ENCODE results near the gene PAPPA2.

The PAPPA2 gene

DNA sequence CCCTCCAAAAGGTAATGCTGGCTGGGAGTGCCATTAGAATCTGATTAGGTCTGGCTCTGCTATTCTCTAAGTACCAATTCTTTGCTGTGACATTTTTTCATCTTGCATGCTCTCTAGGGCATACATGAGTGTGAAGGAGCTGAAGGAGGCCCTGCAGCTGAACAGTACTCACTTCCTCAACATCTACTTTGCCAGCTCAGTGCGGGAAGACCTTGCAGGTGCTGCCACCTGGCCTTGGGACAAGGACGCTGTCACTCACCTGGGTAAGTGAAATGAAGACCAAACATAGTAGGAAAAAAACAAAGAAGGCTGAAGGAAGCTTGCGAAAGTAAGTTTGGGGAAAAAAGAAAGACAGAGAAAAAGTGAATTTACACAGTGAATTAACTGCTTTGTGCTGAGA, 207.9 kb downstream of the PAPPA2 start:
- no peak overlapping the region for H3K4me3 ChIP-seq (ENCODE audit: low read depth, low read length)
- peak; percentile 18 for DNase-seq (ENCODE audit: low read depth)
- TF ChIP-seq, protein P1, sequence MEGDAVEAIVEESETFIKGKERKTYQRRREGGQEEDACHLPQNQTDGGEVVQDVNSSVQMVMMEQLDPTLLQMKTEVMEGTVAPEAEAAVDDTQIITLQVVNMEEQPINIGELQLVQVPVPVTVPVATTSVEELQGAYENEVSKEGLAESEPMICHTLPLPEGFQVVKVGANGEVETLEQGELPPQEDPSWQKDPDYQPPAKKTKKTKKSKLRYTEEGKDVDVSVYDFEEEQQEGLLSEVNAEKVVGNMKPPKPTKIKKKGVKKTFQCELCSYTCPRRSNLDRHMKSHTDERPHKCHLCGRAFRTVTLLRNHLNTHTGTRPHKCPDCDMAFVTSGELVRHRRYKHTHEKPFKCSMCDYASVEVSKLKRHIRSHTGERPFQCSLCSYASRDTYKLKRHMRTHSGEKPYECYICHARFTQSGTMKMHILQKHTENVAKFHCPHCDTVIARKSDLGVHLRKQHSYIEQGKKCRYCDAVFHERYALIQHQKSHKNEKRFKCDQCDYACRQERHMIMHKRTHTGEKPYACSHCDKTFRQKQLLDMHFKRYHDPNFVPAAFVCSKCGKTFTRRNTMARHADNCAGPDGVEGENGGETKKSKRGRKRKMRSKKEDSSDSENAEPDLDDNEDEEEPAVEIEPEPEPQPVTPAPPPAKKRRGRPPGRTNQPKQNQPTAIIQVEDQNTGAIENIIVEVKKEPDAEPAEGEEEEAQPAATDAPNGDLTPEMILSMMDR (IDR thresholded peaks at IDR 0.05; ENCODE audit: control insufficient read depth, extremely low read depth, insufficient read depth), result peak; percentile 52

DNA sequence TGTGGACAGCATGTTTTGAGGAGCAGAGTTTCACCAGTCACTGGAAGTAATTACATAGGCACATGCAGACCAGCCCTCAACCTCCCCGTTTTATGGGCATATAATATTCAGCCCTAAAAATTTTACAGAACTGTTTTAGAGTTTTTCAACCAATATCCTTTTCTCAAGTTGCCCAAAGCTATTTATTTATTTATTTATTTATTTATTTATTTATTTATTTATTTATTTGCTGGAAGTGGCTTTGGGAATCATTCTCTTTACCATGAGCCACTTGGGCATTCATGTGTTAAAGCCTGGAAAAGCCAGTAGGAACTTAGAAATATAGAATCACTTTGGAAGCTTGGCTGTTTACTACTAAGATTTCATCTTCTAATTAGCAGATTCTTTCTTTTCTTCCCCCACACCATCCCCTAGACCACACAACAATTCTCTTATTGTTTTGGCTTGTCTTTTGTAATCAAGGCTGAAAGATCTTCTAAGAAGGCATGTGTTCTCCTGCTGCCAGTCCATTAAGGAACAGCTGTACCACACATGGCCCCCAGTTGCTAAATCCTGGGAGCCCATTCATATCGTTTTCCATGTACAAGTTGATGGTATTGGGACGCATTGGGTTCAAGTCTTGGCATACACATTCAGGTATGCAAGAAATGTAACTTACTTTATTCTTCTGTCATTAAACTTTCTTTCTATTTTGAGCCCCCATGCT, 220.0 kb downstream of the PAPPA2 start:
- TF ChIP-seq, protein P1 (IDR thresholded peaks at IDR 0.05; ENCODE audit: control insufficient read depth, extremely low read depth, insufficient read depth), result no peak
- no peak for DNase-seq (ENCODE audit: low read depth)
- no peak overlapping the region for H3K4me3 ChIP-seq (ENCODE audit: low read depth, low read length)

DNA sequence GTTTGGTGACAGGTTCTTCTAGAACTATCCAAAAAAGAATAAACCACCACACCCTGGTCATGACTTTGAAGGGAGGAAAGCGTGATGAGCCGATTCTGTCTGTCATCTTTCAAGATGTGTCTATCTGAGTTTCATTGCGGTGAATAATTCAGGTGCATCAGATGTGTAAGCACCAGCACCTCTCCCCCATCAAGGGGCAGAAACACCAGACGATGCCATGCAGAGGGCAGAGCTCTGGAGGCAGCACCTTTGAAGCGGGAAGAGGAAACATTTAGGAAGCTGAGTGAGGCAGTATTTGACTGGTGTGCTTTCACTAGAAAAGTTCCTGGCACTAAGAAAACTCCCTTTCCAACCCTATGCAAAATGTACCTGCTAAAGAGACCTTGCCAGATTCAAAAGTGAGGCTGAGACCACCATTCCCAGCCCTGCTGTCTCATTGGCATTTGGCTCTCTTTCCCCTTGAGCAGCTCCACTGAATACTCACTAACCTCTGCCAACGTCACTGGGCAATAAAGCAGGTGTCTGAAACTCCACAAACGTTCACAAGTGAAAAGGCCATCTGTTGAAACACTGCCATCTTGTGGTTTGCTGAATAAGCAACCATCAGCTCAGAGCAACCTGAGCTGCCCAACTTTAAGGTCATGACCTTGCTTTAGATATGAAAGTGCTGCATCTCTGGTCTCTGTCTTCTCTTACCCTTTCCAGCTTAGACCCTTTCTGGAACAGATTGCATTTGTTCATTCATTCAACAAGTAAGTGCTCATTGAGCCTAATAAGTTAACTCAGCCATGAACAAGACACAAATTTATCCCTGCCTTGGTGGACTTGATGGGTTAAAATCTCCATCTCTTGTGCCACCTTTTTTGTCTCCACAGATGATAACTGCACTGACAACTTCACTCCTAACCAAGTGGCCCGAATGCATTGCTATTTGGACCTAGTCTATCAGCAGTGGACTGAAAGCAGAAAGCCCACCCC, 228.6 kb downstream of the PAPPA2 start:
- H3K4me3 ChIP-seq (ENCODE audit: low read depth, low read length), result no peak overlapping the region
- peak; percentile 81 for DNase-seq (ENCODE audit: low read depth)
- TF ChIP-seq, protein P1 (IDR thresholded peaks at IDR 0.05; ENCODE audit: control insufficient read depth, extremely low read depth, insufficient read depth), result peak; percentile 93

DNA sequence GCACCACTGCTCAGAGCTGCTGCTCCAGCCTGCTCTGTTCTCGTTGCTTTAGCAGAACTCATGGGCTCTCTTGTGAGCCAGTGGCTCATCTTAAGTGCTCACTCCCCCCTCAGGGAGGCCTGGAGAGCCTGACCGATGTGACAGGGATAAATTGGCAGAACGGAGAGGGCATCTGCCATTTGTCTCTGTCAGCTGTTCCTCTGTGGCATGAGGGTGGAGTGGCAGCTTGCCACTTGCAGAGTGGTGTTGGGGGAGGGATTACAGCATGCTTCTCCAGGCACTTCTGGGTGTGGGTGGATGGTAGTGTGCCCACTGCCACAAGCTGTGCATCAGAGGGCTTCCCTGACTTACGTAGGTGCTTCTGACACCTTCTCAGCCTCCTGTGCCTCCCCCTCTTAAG, 229.5 kb downstream of the PAPPA2 start:
- TF ChIP-seq, protein P1 (IDR thresholded peaks at IDR 0.05; ENCODE audit: control insufficient read depth, extremely low read depth, insufficient read depth), result no peak
- no peak overlapping the region for H3K4me3 ChIP-seq (ENCODE audit: low read depth, low read length)
- DNase-seq (ENCODE audit: low read depth), result no peak

DNA sequence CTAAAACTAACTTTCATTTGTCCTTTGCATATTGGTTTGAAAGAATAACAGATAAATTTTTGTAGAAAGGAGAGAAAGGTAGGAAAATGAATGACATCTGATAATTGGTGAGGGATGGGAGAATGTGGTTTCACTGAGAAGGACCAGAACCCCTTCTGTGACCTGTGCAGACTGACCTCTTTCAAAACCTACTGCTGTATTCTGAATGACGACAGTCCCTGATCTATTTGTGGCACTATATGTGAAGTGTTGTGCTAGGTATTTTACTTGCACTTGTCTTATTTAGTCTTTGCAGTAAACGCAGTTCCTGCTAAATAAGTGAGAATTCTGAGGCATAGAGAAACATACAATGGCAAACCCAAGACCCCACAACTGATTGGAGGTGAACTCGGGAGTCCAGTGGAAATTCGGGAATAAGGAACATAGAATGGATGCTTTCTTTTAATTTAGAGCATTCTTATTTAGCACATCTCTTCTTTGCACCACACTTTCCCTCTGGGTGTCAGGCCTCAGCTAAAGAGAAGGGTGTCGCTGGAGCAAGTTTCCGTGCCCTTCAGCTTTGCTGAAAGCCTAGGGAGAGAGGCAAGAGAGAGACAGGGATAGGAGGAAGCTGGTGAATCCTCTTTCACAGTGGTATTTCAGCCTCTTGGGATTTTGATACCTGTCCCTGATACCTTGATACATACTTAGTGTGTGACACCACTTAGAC, 230.2 kb downstream of the PAPPA2 start:
- no peak for DNase-seq (ENCODE audit: low read depth)
- TF ChIP-seq, protein P1 (IDR thresholded peaks at IDR 0.05; ENCODE audit: control insufficient read depth, extremely low read depth, insufficient read depth), result no peak
- H3K4me3 ChIP-seq (ENCODE audit: low read depth, low read length), result no peak overlapping the region

DNA sequence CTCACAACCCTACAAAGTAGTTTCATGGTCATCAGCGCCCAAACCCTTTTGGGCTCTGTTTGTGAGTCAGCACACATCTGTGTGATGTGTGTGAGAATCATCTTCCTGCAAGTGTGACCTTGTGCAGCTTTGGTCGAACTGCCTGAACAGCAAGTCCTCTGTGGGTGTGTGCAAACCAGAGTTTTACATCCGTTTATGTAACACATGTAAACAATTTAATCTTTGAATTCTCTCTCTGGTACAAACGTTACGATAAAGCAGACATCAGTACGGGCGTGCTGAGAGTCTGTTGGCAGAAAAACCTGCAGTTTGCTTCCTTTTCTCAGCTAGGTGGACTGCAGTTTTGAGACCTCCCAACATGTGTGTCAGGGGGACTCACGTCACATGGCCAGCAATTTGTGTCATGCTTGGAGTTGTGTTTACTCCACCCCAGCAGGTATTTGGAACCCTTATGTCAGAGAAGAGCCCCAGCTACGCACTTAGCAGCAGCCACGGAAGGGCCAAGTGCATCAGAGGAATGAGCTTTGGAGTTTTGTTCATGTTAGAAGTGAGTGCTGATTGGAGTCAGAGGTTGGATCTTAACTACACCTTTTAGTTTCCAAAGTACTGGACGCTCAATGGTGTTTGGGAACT, 230.8 kb downstream of the PAPPA2 start:
- no peak overlapping the region for H3K4me3 ChIP-seq (ENCODE audit: low read depth, low read length)
- TF ChIP-seq, protein P1 (IDR thresholded peaks at IDR 0.05; ENCODE audit: control insufficient read depth, extremely low read depth, insufficient read depth), result no peak

More for the DNA sequence above, 230.8 kb downstream of the PAPPA2 start:
- no peak for DNase-seq (ENCODE audit: low read depth)

Measured in LNCaP clone FGC (cell line).